Mesenchymal stem cell (in vitro differentiated cells and primary cell): Measurements from ENCODE around the gene FLT3.
A peak's percentile ranks its signal among the peaks of the same experiment; 100 is the strongest.
"Not testable (repeated sequence)": the region's sequence is repeated elsewhere in the genome, so short reads cannot be mapped to it uniquely, and the experiment has no call there.

Experiments
- DNase-seq: peaks from one replicate; pipeline ENCODE4 v3.0.0-alpha.2; 2013
- H2AFZ ChIP-seq: one replicate; pipeline ENCODE4 v1.6.1; 2013; ENCODE audit warnings: low read depth, mild to moderate bottlenecking, control low read depth, inconsistent platforms, low read length, moderate library complexity
- H2AK5ac ChIP-seq: 2 replicates; pipeline ENCODE4 v1.6.1; 2013; ENCODE audit warnings: low read length, moderate library complexity, mild to moderate bottlenecking, inconsistent platforms; ENCODE audit not compliant: severe bottlenecking
- H2BK120ac ChIP-seq: one replicate; pipeline ENCODE4 v1.6.1; 2013; ENCODE audit warnings: low read depth, mild to moderate bottlenecking, inconsistent platforms, low read length, moderate library complexity
- H2BK12ac ChIP-seq, 2 experiments: one replicate each; pipeline ENCODE4 v1.6.1; 2013; ENCODE audit warnings: inconsistent platforms in 2 of 2, low read length in 2 of 2, mild to moderate bottlenecking in 2 of 2, moderate library complexity in 2 of 2, control low read depth in 1 of 2
- H2BK15ac ChIP-seq: one replicate; pipeline ENCODE4 v1.6.1; 2013; ENCODE audit warnings: mild to moderate bottlenecking, low read depth, inconsistent platforms; ENCODE audit not compliant: poor library complexity, severe bottlenecking
- H2BK5ac ChIP-seq: 2 replicates; pipeline ENCODE4 v1.6.1; 2013; ENCODE audit warnings: low read depth, mild to moderate bottlenecking, low read length, control low read depth, inconsistent platforms; ENCODE audit not compliant: poor library complexity, severe bottlenecking
- H3K14ac ChIP-seq, 2 experiments: one replicate each; pipeline ENCODE4 v1.6.1; 2013; ENCODE audit warnings: inconsistent platforms in 2 of 2, low read length in 2 of 2, control low read depth in 1 of 2, mild to moderate bottlenecking in 1 of 2, moderate library complexity in 1 of 2
- H3K18ac ChIP-seq, 2 experiments: one replicate each; pipeline ENCODE4 v1.6.1; 2013; ENCODE audit warnings: inconsistent platforms in 2 of 2, low read length in 2 of 2, control low read depth in 1 of 2, low read depth in 1 of 2, mild to moderate bottlenecking in 1 of 2
- H3K23ac ChIP-seq, 2 experiments: one replicate each; pipeline ENCODE4 v1.6.1; 2013; ENCODE audit warnings: inconsistent platforms in 2 of 2, low read length in 2 of 2, mild to moderate bottlenecking in 2 of 2, moderate library complexity in 2 of 2, control low read depth in 1 of 2
- H3K27ac ChIP-seq: 2 replicates; pipeline ENCODE4 v1.5.1; 2013; ENCODE audit warnings: mild to moderate bottlenecking, moderate library complexity, low read length, control low read depth, inconsistent platforms; ENCODE audit not compliant: poor library complexity, severe bottlenecking
- H3K27me3 ChIP-seq, 2 experiments: 2 replicates each; pipeline versions ENCODE4 v1.6.1 to v1.7.0; 2013; ENCODE audit warnings: low read length in 2 of 2, mild to moderate bottlenecking in 2 of 2, moderate library complexity in 2 of 2, control low read depth in 1 of 2, inconsistent platforms in 1 of 2; ENCODE audit not compliant: control insufficient read depth in 1 of 2, insufficient read depth in 1 of 2
- H3K36me3 ChIP-seq, 2 experiments: 2 replicates each; pipeline versions ENCODE4 v1.6.1 to v1.7.0; 2013; ENCODE audit warnings: low read length in 2 of 2, control low read depth in 1 of 2, inconsistent platforms in 1 of 2, low read depth in 1 of 2, mild to moderate bottlenecking in 1 of 2; ENCODE audit not compliant: insufficient read depth in 2 of 2, control insufficient read depth in 1 of 2
- H3K4ac ChIP-seq, 2 experiments: one replicate each; pipeline ENCODE4 v1.6.1; 2013; ENCODE audit warnings: inconsistent platforms in 2 of 2, low read length in 2 of 2, mild to moderate bottlenecking in 2 of 2, moderate library complexity in 2 of 2, control low read depth in 1 of 2, low read depth in 1 of 2
- H3K4me1 ChIP-seq: 2 replicates; pipeline ENCODE4 v1.6.1; 2013; ENCODE audit warnings: low read depth, low read length, control low read depth; ENCODE audit not compliant: control insufficient read depth, insufficient read depth
- H3K4me2 ChIP-seq: 2 replicates; pipeline ENCODE4 v1.6.1; 2013; ENCODE audit warnings: low read length, mild to moderate bottlenecking, inconsistent platforms; ENCODE audit not compliant: poor library complexity, severe bottlenecking
- H3K4me3 ChIP-seq, 2 experiments: 2 replicates each; pipeline versions ENCODE4 v1.5.1 to v1.7.0; 2013; ENCODE audit warnings: low read length in 2 of 2, mild to moderate bottlenecking in 2 of 2, control low read depth in 1 of 2, low read depth in 1 of 2; ENCODE audit not compliant: insufficient read depth in 1 of 2
- H3K79me1 ChIP-seq: replicated peaks from 2 replicates; pipeline ENCODE4 v1.6.1; 2013; ENCODE audit warnings: mild to moderate bottlenecking, control low read depth, low read length, inconsistent platforms; ENCODE audit not compliant: poor library complexity, severe bottlenecking
- H3K9ac ChIP-seq: 2 replicates; pipeline ENCODE4 v1.7.0; 2013; ENCODE audit warnings: mild to moderate bottlenecking, low read length, moderate library complexity
- H3K9me3 ChIP-seq: 2 replicates; pipeline ENCODE4 v1.7.0; 2013; ENCODE audit warnings: mild to moderate bottlenecking, low read length; ENCODE audit not compliant: control insufficient read depth
- H4K8ac ChIP-seq: one replicate; pipeline ENCODE4 v1.6.1; 2013; ENCODE audit warnings: inconsistent platforms, mild to moderate bottlenecking, low read length, moderate library complexity
- H4K91ac ChIP-seq: one replicate; pipeline ENCODE4 v1.6.1; 2013; ENCODE audit warnings: mild to moderate bottlenecking, low read length, inconsistent platforms
- WGBS: methylation state at CpG from one replicate; pipeline ENCODE4 v1.1.7; 2013; ENCODE audit warnings: mixed read lengths; 5-methylcytosine and 5-hydroxymethylcytosine counted together

Gene FLT3

DNA sequence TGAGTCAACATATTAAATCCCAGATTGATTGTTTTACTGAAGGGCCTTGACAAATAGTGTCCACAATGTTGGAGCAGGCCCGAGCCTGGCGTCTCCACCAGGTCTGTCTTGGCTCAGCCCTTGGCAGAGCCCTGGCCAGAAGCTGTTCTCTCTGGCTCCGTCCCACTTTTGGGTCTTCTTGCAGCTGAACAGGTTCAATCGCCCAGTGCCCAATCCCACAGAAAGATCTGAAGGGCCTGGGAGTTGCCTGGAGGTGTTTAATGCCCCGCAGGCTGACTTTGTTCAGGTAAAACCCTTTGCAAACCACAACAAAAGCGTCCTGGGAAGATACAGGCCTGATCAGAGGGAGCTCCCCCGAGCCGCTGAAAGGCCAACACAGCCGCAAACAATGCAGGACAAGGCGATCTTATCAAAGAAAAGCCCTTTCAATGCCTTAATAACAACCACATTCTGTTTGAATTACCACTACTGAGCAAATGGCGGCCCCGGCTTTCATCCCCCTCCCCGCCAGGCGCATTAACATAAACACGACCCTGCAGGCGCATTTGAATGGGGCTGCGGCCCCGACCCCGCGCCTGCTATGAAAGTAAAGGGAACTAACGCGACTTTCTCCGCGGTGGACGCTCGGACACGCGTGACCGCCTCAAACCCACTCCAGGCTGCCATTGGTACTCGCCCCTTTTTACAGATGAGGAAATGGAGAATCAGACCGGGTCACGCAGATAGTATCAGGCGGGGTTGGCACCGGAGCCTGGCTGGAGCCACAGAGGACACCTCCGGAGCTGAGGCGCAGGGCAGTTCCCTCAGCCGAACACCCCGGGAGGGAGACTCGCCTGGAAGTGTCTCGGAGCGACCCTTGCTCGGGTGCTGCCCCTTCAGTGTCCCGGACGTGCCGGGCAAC lies 134.4 kb downstream of the FLT3 start:
- Histone ChIP-seq H2BK120ac (no peak overlapping the region), H3K14ac (no peak overlapping the region), H3K4me1 (peaks cover 18% of the 10 kb centered on the region), H3K4me2 (no peak overlapping the region), H4K91ac (no peak overlapping the region), H3K4ac (no peak overlapping the region), H3K23ac (no peak overlapping the region), H3K9me3 (no peaks in the 10 kb centered on the region), H3K79me1 (no peaks in the 10 kb centered on the region), H3K9ac (no peak overlapping the region), H3K36me3 (peaks cover 0 to 3% of the 10 kb centered on the region in 2 experiments), H2BK12ac (no peak overlapping the region), H3K27ac (no peak overlapping the region), H2AFZ (no peak overlapping the region), H2AK5ac (no peak overlapping the region), H3K4me3 (no peak overlapping the region), H3K27me3 (peaks cover 95 to 100% of the 10 kb centered on the region in 2 experiments), H2BK15ac (no peak overlapping the region), H2BK5ac (no peak overlapping the region), H3K18ac (no peak overlapping the region), H4K8ac (peak overlapping the region; percentile 25)
- no peak for DNase-seq
- 4% methylated on average over 44 of the region's 45 CpGs for WGBS

DNA sequence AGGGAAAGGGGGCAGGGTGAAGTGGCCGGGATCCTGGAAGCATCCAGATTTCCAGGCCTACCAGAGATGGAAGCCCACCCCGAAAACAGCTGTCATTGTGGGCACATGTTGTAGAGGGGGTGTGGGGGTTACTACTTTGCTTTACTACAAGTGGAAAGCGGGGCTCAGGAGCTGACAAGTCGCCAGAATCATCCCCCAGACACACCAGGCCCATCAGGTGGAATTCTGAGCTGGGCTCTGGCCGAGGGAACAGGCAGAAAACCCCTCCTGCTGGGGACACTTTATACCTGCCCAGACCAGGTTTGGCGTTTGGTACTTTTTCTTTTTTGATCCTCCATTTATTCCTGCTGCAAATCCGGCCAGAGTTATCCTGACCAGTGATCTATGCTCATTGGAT lies 135.0 kb downstream of the FLT3 start:
- Histone ChIP-seq H4K91ac (no peak overlapping the region), H4K8ac (no peak overlapping the region), H3K4me1 (peaks cover 23% of the 10 kb centered on the region), H3K18ac (no peak overlapping the region), H2BK15ac (no peak overlapping the region), H3K27ac (no peak overlapping the region), H3K4me2 (no peak overlapping the region), H3K4ac (no peak overlapping the region), H2BK12ac (no peak overlapping the region), H2AFZ (no peak overlapping the region), H3K9ac (no peak overlapping the region), H3K14ac (no peak overlapping the region), H3K27me3 (peaks cover 95 to 99% of the 10 kb centered on the region in 2 experiments), H3K23ac (no peak overlapping the region), H2BK5ac (no peak overlapping the region), H3K79me1 (no peaks in the 10 kb centered on the region), H2AK5ac (no peak overlapping the region), H2BK120ac (no peak overlapping the region), H3K36me3 (peaks cover 0 to 3% of the 10 kb centered on the region in 2 experiments), H3K9me3 (no peaks in the 10 kb centered on the region), H3K4me3 (no peak overlapping the region)
- WGBS = 41% methylated on average over 7 of the region's 7 CpGs
- DNase-seq = no peak

GRCh38 chr13:27964741-27965323 lies 135.5 kb downstream of the FLT3 start:
- no peak for DNase-seq
- Histone ChIP-seq H3K36me3 (peaks cover 0 to 3% of the 10 kb centered on the region in 2 experiments), H2BK12ac (no peak overlapping the region), H3K79me1 (no peaks in the 10 kb centered on the region), H3K4me3 (no peak overlapping the region), H2BK120ac (no peak overlapping the region), H3K18ac (no peak overlapping the region), H3K4me2 (no peak overlapping the region), H2BK15ac (no peak overlapping the region), H2AK5ac (no peak overlapping the region), H4K91ac (no peak overlapping the region), H3K27me3 (peaks cover 95 to 99% of the 10 kb centered on the region in 2 experiments), H3K27ac (no peak overlapping the region), H4K8ac (no peak overlapping the region), H3K4ac (no peak overlapping the region), H3K4me1 (peaks cover 25% of the 10 kb centered on the region), H3K9me3 (no peaks in the 10 kb centered on the region), H2BK5ac (no peak overlapping the region), H3K9ac (no peak overlapping the region), H3K14ac (no peak overlapping the region), H3K23ac (no peak overlapping the region), H2AFZ (no peak overlapping the region)
- WGBS = 49% methylated on average over 8 of the region's 15 CpGs

DNA sequence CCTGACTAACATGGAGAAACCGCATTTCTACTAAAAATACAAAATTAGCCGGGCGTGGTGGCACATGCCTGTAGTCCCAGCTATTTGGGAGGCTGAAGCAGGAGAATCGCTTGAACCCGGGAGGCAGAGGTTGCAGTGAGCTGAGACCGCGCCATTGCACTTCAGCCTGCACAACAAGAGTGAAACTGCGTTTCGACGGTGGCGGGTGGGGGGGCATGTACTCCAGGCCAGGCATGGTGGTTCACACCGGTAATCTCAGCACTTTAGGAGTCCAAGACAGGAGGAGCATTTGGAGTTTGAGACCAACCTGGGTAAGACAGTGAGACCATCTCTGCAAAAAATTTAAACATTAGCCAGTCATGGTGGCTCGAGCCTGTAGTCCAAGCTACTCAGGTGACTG lies 136.2 kb downstream of the FLT3 start:
- H2BK5ac ChIP-seq = not testable (repeated sequence)
- 82% methylated on average over 13 of the region's 13 CpGs for WGBS

More for the DNA sequence above, 136.2 kb downstream of the FLT3 start:
- H2BK12ac ChIP-seq, H2BK120ac ChIP-seq, H3K18ac ChIP-seq, DNase-seq, H3K9ac ChIP-seq, H3K23ac ChIP-seq, H3K4me2 ChIP-seq, H3K4ac ChIP-seq, H2BK15ac ChIP-seq, H4K91ac ChIP-seq, H2AFZ ChIP-seq, H3K14ac ChIP-seq, H3K4me3 ChIP-seq, H3K79me1 ChIP-seq, H3K36me3 ChIP-seq, H3K27ac ChIP-seq, H2AK5ac ChIP-seq, H4K8ac ChIP-seq, H3K9me3 ChIP-seq: not testable (repeated sequence)
- Histone ChIP-seq H3K27me3 (peaks cover 93 to 99% of the 10 kb centered on the region in 2 experiments), H3K4me1 (peaks cover 25% of the 10 kb centered on the region)
